ENCODE results near the gene PFKFB3. TPM values are rescaled to one million over a fixed set of nuclear protein-coding genes. Genes with fewer than 3 reads are reported as not detected.
A peak's percentile ranks its signal among the peaks of the same experiment; 100 is the strongest.

The PFKFB3 gene
- total and polyA plus RNA-seq, 2 of the 4 experiments (the other 2 are of a cell fraction) = 34.1 to 45.5 TPM

DNA sequence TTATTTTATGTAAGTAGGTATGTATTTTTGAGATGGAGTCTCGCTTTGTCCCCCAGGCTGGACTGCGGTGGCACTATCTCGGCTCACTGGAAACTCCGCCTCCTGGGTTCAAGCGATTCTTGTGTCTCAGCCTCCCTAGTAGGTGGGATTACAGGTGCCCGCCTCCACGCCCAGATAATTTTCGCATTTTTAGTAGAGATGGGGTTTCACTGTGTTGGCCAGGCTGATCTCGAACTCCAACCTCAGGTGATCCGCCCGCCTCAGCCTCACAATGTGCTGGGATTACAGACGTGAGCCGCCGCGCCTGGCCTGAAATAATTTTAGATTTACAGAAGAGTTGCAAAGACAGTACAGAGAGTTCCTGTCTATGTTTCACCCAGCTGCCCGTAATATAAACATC lies 37.5 kb downstream of the PFKFB3 start:
- H3K9me3 ChIP-seq (ENCODE audit: control insufficient read depth, insufficient read depth, low read length) = no peaks in the 10 kb centered on the region
- in situ Hi-C loops (cut with MboI; ENCODE audit: low sequenced_read_pairs) = loop anchor here (25.0 kb wide), 1 partner anchor 497 kb away; no protein-coding TSS in a partner anchor
- H3K27me3 ChIP-seq (ENCODE audit: control insufficient read depth, insufficient read depth, low read length) = no peaks in the 10 kb centered on the region
- peaks cover 17% of the 10 kb centered on the region; the same call in 1 of the 2 replicates for H3K36me3 ChIP-seq (ENCODE audit: control insufficient read depth, insufficient read depth, low read length)
- dilution Hi-C loops (cut with HindIII; ENCODE audit: low sequenced_read_pairs, unreplicated experiment) = no loop called here
- H2BK120ac ChIP-seq (ENCODE audit: low read depth, low read length) = no peak overlapping the region; the same call in none of the 2 replicates
- no peak overlapping the region for H2AFZ ChIP-seq (replicated peaks; ENCODE audit: low read length, poor library complexity)
- no TSS peak for BruUV-seq (replicated peaks)
- H3K4me3 ChIP-seq (ENCODE audit: insufficient read depth, low read depth, low read length) = no peak overlapping the region
- H3K27ac ChIP-seq (ENCODE audit: insufficient read depth, low read length) = no peak overlapping the region
- CTCF ChIA-PET = no interaction called here
- ATAC-seq (ENCODE audit: low read depth) (no peak), DNase-seq (no peak)
- no peak overlapping the region for H3K9ac ChIP-seq (ENCODE audit: low read depth, low read length)
- no peak overlapping the region for H4K5ac ChIP-seq (ENCODE audit: low read depth, low read length)
- no peak overlapping the region for H3K18ac ChIP-seq (ENCODE audit: low read depth, low read length)
- no peak overlapping the region for H3K4me2 ChIP-seq (ENCODE audit: low read depth, low read length)
- no peak overlapping the region for H2BK20ac ChIP-seq (ENCODE audit: low read depth, low read length)
- H2BK5ac ChIP-seq (ENCODE audit: low read depth, low read length, poor library complexity, severe bottlenecking) = peak overlapping the region; percentile 3
- H4K20me1 ChIP-seq (ENCODE audit: insufficient read depth, low read length) = no peaks in the 10 kb centered on the region; the same call in 1 of the 2 replicates
- no peak overlapping the region for H3K23ac ChIP-seq (ENCODE audit: low read depth, low read length)
- H3K9me1 ChIP-seq (ENCODE audit: insufficient read depth, low read length) = peaks cover 8% of the 10 kb centered on the region
- peak overlapping the region; percentile 68; the same call in 1 of the 3 replicates for H2BK15ac ChIP-seq (ENCODE audit: low read depth, low read length)
- intact Hi-C loops (cut with micrococcal nuclease) = loop anchor here (10.0 kb wide), 1 partner anchor 155 kb away; no protein-coding TSS in a partner anchor
- peaks cover 13% of the 10 kb centered on the region for H3K4me1 ChIP-seq (ENCODE audit: control insufficient read depth, insufficient read depth, low read length)
- no peak for TF ChIP-seq CEBPB (IDR thresholded peaks at IDR 0.05; ENCODE audit: low read depth, low read length)
- TF ChIP-seq, protein P1, sequence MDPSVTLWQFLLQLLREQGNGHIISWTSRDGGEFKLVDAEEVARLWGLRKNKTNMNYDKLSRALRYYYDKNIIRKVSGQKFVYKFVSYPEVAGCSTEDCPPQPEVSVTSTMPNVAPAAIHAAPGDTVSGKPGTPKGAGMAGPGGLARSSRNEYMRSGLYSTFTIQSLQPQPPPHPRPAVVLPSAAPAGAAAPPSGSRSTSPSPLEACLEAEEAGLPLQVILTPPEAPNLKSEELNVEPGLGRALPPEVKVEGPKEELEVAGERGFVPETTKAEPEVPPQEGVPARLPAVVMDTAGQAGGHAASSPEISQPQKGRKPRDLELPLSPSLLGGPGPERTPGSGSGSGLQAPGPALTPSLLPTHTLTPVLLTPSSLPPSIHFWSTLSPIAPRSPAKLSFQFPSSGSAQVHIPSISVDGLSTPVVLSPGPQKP (IDR thresholded peaks at IDR 0.05; ENCODE audit: borderline replicate concordance, low read depth, low read length) = no peak
- no peak for TF ChIP-seq NFE2L2 (IDR thresholded peaks at IDR 0.05; ENCODE audit: low read depth, low read length)
- TF ChIP-seq POLR2A (IDR thresholded peaks at IDR 0.05; ENCODE audit: low read depth, low read length) = no peak
- no peak for TF ChIP-seq SMC3 (IDR thresholded peaks at IDR 0.05; ENCODE audit: low read depth, low read length)
- TF ChIP-seq CHD1 (IDR thresholded peaks at IDR 0.05; ENCODE audit: low read depth, low read length) = no peak
- 93% methylated on average over 7 of the region's 16 CpGs; no CpG with 5 or more reads in 1 of the 2 experiments for WGBS, 2 experiments (ENCODE audit: extremely low coverage in 2 of 2, insufficient read length in 1 of 2)
- H4K8ac ChIP-seq (ENCODE audit: low read depth in 2 of 2, low read length in 2 of 2) = no peak overlapping the region
- H3K56ac ChIP-seq (ENCODE audit: extremely low read depth, insufficient read depth, low read length) = no peak overlapping the region
- H2AK5ac ChIP-seq (ENCODE audit: low read depth, low read length) = peak overlapping the region; percentile 63; the same call in 1 of the 2 replicates
- POLR2A ChIA-PET (ENCODE audit: unreplicated experiment) = no interaction called here
- 0 out of 2 replicates have a peak overlapping the region, but pooled peaks have one; percentile 15 for H3K4ac ChIP-seq (ENCODE audit: low read depth, low read length)
- no peak overlapping the region for H2AK9ac ChIP-seq (replicated peaks; ENCODE audit: low read depth, low read length, poor library complexity)
- peaks cover 0 to 25% of the 10 kb centered on the region in 2 experiments; a peak in 3 of 4 replicates for H3K79me1 ChIP-seq (ENCODE audit: low read depth in 1 of 2, low read length in 2 of 2)
- H3K14ac ChIP-seq (replicated peaks; ENCODE audit: low read depth, low read length) = no peak overlapping the region
- no peak overlapping the region for H4K91ac ChIP-seq (ENCODE audit: insufficient read depth, low read depth, low read length)
